ENCODE measurements around the gene SBSN. TPM values are rescaled to one million over a fixed set of nuclear protein-coding genes. Genes with fewer than 3 reads are reported as not detected.

Gene SBSN
- total and polyA plus RNA-seq, 12 donors = 0.20 TPM; not detected in 11

DNA sequence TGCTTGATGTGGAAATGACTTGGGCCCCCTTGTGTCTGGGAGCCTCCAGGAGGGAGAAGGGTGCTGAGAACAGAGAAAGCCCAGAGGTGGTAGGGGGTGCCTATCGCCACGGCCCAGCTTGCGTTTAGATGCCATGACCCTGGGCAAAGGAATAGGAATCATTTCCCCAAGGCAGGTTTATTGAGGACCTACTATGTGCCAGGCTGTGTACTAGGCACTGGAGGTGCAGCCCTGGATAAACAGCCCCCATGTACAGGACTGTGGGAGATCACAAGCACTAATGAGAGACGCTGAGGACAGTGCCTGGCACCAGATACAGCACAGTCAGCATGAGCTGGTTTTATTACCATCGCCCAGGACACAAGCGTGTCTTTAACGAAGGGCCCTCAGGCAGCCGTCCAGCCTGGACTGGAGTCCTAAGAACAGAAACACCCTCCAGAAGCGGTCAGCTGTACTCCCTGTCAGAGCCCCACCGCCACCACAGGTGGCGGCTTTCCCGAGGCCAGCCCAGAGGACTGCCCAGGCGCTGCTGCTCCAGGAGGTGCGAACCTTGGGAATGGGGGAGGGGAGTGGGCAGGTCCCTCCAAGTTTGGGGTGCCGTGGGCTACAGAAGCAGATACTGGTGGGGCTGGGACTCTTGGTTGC lies 21.9 kb upstream of the SBSN start:
- Histone ChIP-seq H3K36me3 (peaks cover 0 to 15% (median 0%) of the 10 kb centered on the region in 9 donors), H3K9me3 (no peaks in the 10 kb centered on the region), H3K27me3 (no peaks in the 10 kb centered on the region), H3K4me1 (peaks cover 0 to 17% (median 13%) of the 10 kb centered on the region in 9 donors), H3K27ac (no peak overlapping the region), H3K4me3 (no peak overlapping the region)
- intact Hi-C loops (cut with DNase I) = loop anchor here in 9 of 10 donors (1.0 to 10.0 kb wide), 8 partner anchors 62 to 385 kb away; partner anchors contain the start of genes KMT2B (in 6 of the 9), ETV2 (in 3 of the 9), COX6B1 (in 2 of the 9) and HAUS5 (in 2 of the 9)
- WGBS, 2 donors = 89 to 94% methylated on average over 15 of the region's 15 CpGs
- TF ChIP-seq CTCF (IDR thresholded peaks at IDR 0.05) = no peak
- ATAC-seq (no peak), DNase-seq (no peak)

DNA sequence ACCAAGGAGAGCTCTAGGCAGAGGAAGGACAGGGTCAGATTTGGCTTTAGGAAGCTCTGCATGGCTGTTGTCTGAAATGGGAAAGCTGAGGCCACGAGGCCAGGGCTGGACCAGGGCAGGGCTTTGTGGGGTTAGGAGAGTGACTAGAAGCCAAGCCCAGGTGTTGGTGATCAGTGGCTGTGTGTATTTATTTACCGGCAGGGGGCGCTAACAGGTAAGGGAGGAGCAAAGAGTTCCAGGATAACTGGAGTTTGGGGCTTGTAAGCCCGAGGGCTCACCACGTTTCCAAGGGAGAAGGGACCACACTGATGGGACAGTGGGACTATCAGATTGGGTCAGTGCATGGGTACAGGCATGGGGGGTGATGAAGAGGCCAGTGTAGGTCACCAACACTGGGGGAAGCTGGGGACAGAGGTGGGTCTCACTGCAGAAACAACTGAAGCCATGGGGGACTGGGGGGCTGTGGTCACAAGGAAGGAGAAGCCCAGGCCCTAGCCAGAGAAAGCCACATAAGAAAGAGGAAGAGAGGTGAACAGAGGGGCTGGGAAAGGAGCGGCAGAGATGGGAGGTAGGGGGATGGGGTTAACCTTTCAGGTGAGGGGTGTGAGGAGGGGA lies 21.2 kb upstream of the SBSN start:
- H3K4me3 ChIP-seq = no peak overlapping the region
- 22 to 24% methylated on average over 6 of the region's 6 CpGs for WGBS, 2 donors
- H3K36me3 ChIP-seq = peaks cover 0 to 15% (median 0%) of the 10 kb centered on the region in 9 donors
- intact Hi-C loops (cut with DNase I) = loop anchor here in 8 of 10 donors (1.0 to 10.0 kb wide), 8 partner anchors 63 to 386 kb away; partner anchors contain the start of genes KMT2B (in 4 of the 8), ETV2 (in 3 of the 8), COX6B1 (in 2 of the 8) and HAUS5 (in 1 of the 8)
- H3K4me1 ChIP-seq = peaks cover 0 to 24% (median 20%) of the 10 kb centered on the region in 9 donors
- TF ChIP-seq CTCF (IDR thresholded peaks at IDR 0.05) = peak; percentile 66 to 83 (median 73)
- DNase-seq (peak in 1 of 2 donors; percentile 55), ATAC-seq (no peak)
- no peaks in the 10 kb centered on the region for H3K27me3 ChIP-seq
- no peaks in the 10 kb centered on the region for H3K9me3 ChIP-seq
- no peak overlapping the region for H3K27ac ChIP-seq

DNA sequence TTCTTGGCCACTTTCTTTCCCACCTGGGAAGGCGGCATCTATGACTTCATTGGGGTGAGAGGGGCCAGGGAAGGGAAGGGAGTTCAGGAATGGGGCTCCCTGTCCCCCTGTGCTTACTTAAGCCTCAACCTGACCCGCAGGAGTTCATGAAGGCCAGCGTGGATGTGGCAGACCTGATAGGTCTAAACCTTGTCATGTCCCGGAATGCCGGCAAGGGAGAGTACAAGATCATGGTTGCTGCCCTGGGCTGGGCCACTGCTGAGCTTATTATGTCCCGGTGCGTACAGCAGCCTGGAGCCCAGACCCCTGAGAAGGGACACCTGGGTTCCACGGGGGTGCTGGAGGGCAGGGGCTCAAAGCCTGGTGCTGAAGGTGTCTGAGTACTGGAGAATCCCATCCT lies 18.4 kb upstream of the SBSN start:
- Histone ChIP-seq H3K9me3 (no peaks in the 10 kb centered on the region), H3K27ac (peak overlapping the region in 2 of 10 donors; percentile 91 to 94), H3K27me3 (no peaks in the 10 kb centered on the region), H3K4me3 (peak overlapping the region in 9 of 10 donors; percentile 53 to 97 (median 87)), H3K4me1 (peaks cover 0 to 24% (median 21%) of the 10 kb centered on the region in 9 donors), H3K36me3 (peaks cover 0 to 20% (median 0%) of the 10 kb centered on the region in 9 donors)
- 87 to 91% methylated on average over 8 of the region's 8 CpGs for WGBS, 2 donors
- TF ChIP-seq CTCF (IDR thresholded peaks at IDR 0.05) = no peak
- no peak for ATAC-seq
- DNase-seq = no peak
- intact Hi-C loops (cut with DNase I) = loop anchor here in 7 of 10 donors (5.0 to 10.0 kb wide), 6 partner anchors 66 to 388 kb away; partner anchors contain the start of genes KMT2B (in 4 of the 7), ETV2 (in 3 of the 7), COX6B1 (in 1 of the 7) and HAUS5 (in 1 of the 7)

- WGBS, 2 donors = 3 to 6% methylated on average over 27 of the region's 27 CpGs
- Histone ChIP-seq H3K36me3 (peaks cover 0 to 20% (median 0%) of the 10 kb centered on the region in 9 donors), H3K4me3 (peak overlapping the region; percentile 53 to 97 (median 88)), H3K27me3 (no peaks in the 10 kb centered on the region), H3K4me1 (peaks cover 0 to 24% (median 21%) of the 10 kb centered on the region in 9 donors), H3K27ac (peak overlapping the region in 9 of 10 donors; percentile 61 to 94 (median 83)), H3K9me3 (no peaks in the 10 kb centered on the region)
- intact Hi-C loops (cut with DNase I) = loop anchor here in 7 of 10 donors (2.0 to 10.0 kb wide), 7 partner anchors 66 to 389 kb away; partner anchors contain the start of genes KMT2B (in 4 of the 7), ETV2 (in 3 of the 7), COX6B1 (in 1 of the 7) and HAUS5 (in 1 of the 7)
- peak; percentile 12 to 48 (median 34) for ATAC-seq
- TF ChIP-seq CTCF (IDR thresholded peaks at IDR 0.05) = no peak
- DNase-seq = peak; percentile 31 to 34
Measured at GRCh38 chr19:35545855-35546381, 17.8 kb upstream of the SBSN start.
